SK-N-SH (cell line): ENCODE measurements around the gene TNFRSF17. TPM values are rescaled to one million over a fixed set of nuclear protein-coding genes. Genes with fewer than 3 reads are reported as not detected.
A peak's percentile ranks its signal among the peaks of the same experiment; 100 is the strongest.

Experiments used
- CTCF ChIA-PET: fragments of 300-600, 350-600 bp; formaldehyde crosslinking; extraction: SDS; loops from one replicate; lab custom pipeline; 2021; lab: Yijun Ruan, JAX
- POLR2A ChIA-PET: fragments of 350-600 bp; sonication (Branson Sonifier 250); formaldehyde crosslinking; extraction: SDS; loops from one replicate; lab custom pipeline; 2020; ENCODE audit warnings: antibody characterized with exemption, inconsistent platforms; lab: Yijun Ruan, JAX
- DNase-seq: peaks from one replicate; pipeline ENCODE4 v3.0.0; 2012
- H2AFZ ChIP-seq: fragments of 200-600 bp; sonication (generic); 2 replicates; pipeline ENCODE4 v1.8.1; 2016; ENCODE audit warnings: antibody characterized with exemption, mild to moderate bottlenecking, low read depth
- H3F3A ChIP-seq: fragments of 200-600 bp; sonication (generic); replicated peaks from 2 replicates; pipeline ENCODE3; 2016; ENCODE audit warnings: antibody characterized with exemption, mild to moderate bottlenecking; ENCODE audit not compliant: insufficient read depth
- H3K27ac ChIP-seq, 2 experiments: fragments of 200-500 bp in 1 of 2; fragments of 200-600 bp in 1 of 2; sonication (Bioruptor generic) in 1 of 2; sonication (generic), shearing (Covaris generic) in 1 of 2; 2 replicates each; pipeline versions ENCODE4 v1.5.1 to v1.6.1; 2014 to 2016; ENCODE audit warnings: low read depth in 2 of 2, inconsistent platforms in 1 of 2, low read length in 1 of 2, mild to moderate bottlenecking in 1 of 2, mixed read lengths in 1 of 2
- H3K27me3 ChIP-seq: fragments of 200-600 bp; sonication (generic), shearing (Covaris generic); 2 replicates; pipeline ENCODE4 v1.6.1; 2016; ENCODE audit warnings: mixed run types; ENCODE audit not compliant: insufficient read depth
- H3K36me3 ChIP-seq, 2 experiments: fragments of 200-500 bp in 1 of 2; fragments of 200-600 bp in 1 of 2; sonication (Bioruptor generic) in 1 of 2; sonication (generic) in 1 of 2; replicated peaks in 1 of 2; 2 replicates each; pipeline versions ENCODE3 to v1.5.1; 2014 to 2016; ENCODE audit warnings: low read length in 1 of 2, mild to moderate bottlenecking in 1 of 2; ENCODE audit not compliant: insufficient read depth in 2 of 2, control insufficient read depth in 1 of 2
- H3K4me1 ChIP-seq, 2 experiments: fragments of 200-500 bp in 1 of 2; fragments of 200-600 bp in 1 of 2; sonication (Bioruptor generic) in 1 of 2; sonication (generic), shearing (Covaris generic) in 1 of 2; 2 replicates each; pipeline versions ENCODE4 v1.5.1 to v1.6.1; 2014 to 2016; ENCODE audit warnings: low read depth in 1 of 2, low read length in 1 of 2, mixed run types in 1 of 2; ENCODE audit not compliant: insufficient read depth in 2 of 2, control insufficient read depth in 1 of 2
- H3K4me2 ChIP-seq: fragments of 200-600 bp; sonication (generic), shearing (Covaris generic); 2 replicates; pipeline ENCODE4 v1.6.1; 2017; ENCODE audit warnings: mixed run types
- H3K4me3 ChIP-seq, 2 experiments: fragments of 200-500 bp in 1 of 2; fragments of 200-600 bp in 1 of 2; sonication (Bioruptor generic) in 1 of 2; sonication (generic), shearing (Covaris generic) in 1 of 2; 2 replicates each; pipeline versions ENCODE4 v1.5.1 to v1.8.1; 2014 to 2016; ENCODE audit warnings: low read depth in 2 of 2, inconsistent platforms in 1 of 2, low read length in 1 of 2, mild to moderate bottlenecking in 1 of 2, mixed read lengths in 1 of 2, moderate library complexity in 1 of 2
- H3K79me2 ChIP-seq: fragments of 200-600 bp; sonication (generic); 2 replicates; pipeline ENCODE4 v1.8.1; 2017; ENCODE audit warnings: mild to moderate bottlenecking; ENCODE audit not compliant: insufficient read depth
- H3K9ac ChIP-seq: fragments of 200-600 bp; sonication (generic); 2 replicates; pipeline ENCODE4 v1.6.1; 2017; ENCODE audit warnings: mixed run types
- H3K9me2 ChIP-seq: fragments of 200-600 bp; sonication (generic); 2 replicates; pipeline ENCODE4 v1.6.1; 2017; ENCODE audit warnings: mixed run types
- H3K9me3 ChIP-seq: fragments of 200-600 bp; sonication (generic); 2 replicates; pipeline ENCODE4 v1.6.1; 2017; ENCODE audit warnings: mixed run types, mild to moderate bottlenecking, moderate library complexity
- H4K20me1 ChIP-seq: fragments of 200-600 bp; sonication (generic); 2 replicates; pipeline ENCODE4 v1.6.1; 2017; ENCODE audit warnings: mild to moderate bottlenecking, mixed run types; ENCODE audit not compliant: insufficient read depth
- CHD2 ChIP-seq: fragments of 150-350 bp; IDR thresholded peaks from 2 replicates; pipeline ENCODE4 v1.6.1; 2018; ENCODE audit warnings: low read length; ENCODE audit not compliant: partially characterized antibody
- CTCF ChIP-seq: fragments of 200-600 bp; sonication (generic); IDR thresholded peaks from 2 replicates; pipeline ENCODE4 v1.6.1; 2017; ENCODE audit warnings: antibody characterized with exemption, mild to moderate bottlenecking, moderate library complexity
- FOXJ3 ChIP-seq: sonication (generic); formaldehyde crosslinking; IDR thresholded peaks from 2 replicates; pipeline ENCODE4 v1.5.1; 2020; ENCODE audit warnings: mild to moderate bottlenecking, missing genetic modification reagents
- FOXM1 ChIP-seq: IDR thresholded peaks from 2 replicates; pipeline ENCODE4 v1.4.0; 2012; ENCODE audit warnings: low read depth, mild to moderate bottlenecking
- GABPA ChIP-seq: IDR thresholded peaks from 2 replicates; pipeline ENCODE4 v1.4.0; 2012; ENCODE audit warnings: low read depth, mild to moderate bottlenecking
- JUND ChIP-seq: IDR thresholded peaks from 2 replicates; pipeline ENCODE4 v1.4.0; 2012
- MXI1 ChIP-seq: IDR thresholded peaks from 2 replicates; pipeline ENCODE4 v1.6.1; 2012; ENCODE audit warnings: mild to moderate bottlenecking, low read depth, low read length, improper control_type of control experiment
- POLR2AphosphoS5 ChIP-seq: IDR thresholded peaks from 2 replicates; pipeline ENCODE4 v1.6.1; 2012; ENCODE audit warnings: low read depth, low read length
- RCOR1 ChIP-seq: fragments of 150-350 bp; IDR thresholded peaks from 2 replicates; pipeline ENCODE4 v1.6.1; 2017; ENCODE audit warnings: antibody characterized with exemption, low read length
- SIN3A ChIP-seq: IDR thresholded peaks from 2 replicates; pipeline ENCODE4 v1.6.1; 2012; ENCODE audit warnings: low read depth, mild to moderate bottlenecking, low read length, moderate library complexity, borderline replicate concordance
- TAF1 ChIP-seq: IDR thresholded peaks from 2 replicates; pipeline ENCODE4 v1.6.1; 2012; ENCODE audit warnings: low read depth, mild to moderate bottlenecking, low read length, moderate library complexity, borderline replicate concordance
- TEAD4 ChIP-seq: IDR thresholded peaks from 2 replicates; pipeline ENCODE4 v1.4.0; 2012; ENCODE audit warnings: mild to moderate bottlenecking, borderline replicate concordance; ENCODE audit not compliant: insufficient read depth
- WGBS: methylation state at CpG from one replicate; pipeline ENCODE4 v1.1.6; 2017; ENCODE audit warnings: low lambda C conversion rate; 5-methylcytosine and 5-hydroxymethylcytosine counted together
- polyA plus RNA-seq, 3 experiments: library from polyadenylated mRNA; depleted of rRNA; stranded (reverse); fragments of >200 nt; gene quantifications; 2 replicates each; pipeline ENCODE4 v1.2.3, GENCODE V29; 2012
- TF ChIP-seq, protein P1 (sequence below): IDR thresholded peaks from 2 replicates; pipeline ENCODE4 v1.4.0; 2012; ENCODE audit warnings: low read depth, borderline replicate concordance
- TF ChIP-seq, protein P2 (sequence below): IDR thresholded peaks from 2 replicates; pipeline ENCODE4 v1.4.0; 2012; ENCODE audit warnings: low read depth, borderline replicate concordance

Gene TNFRSF17
- polyA plus RNA-seq, 1 of the 3 experiments (the other 2 are of a cell fraction): not detected

- no peak overlapping the region for H2AFZ ChIP-seq
- 82% methylated on average over 11 of the region's 11 CpGs for WGBS
- H3K9ac ChIP-seq: no peak overlapping the region
- no peaks in the 10 kb centered on the region for H3K27me3 ChIP-seq
- peaks cover 0 to 2% of the 10 kb centered on the region in 2 experiments; a peak in 1 of 4 replicates for H3K4me1 ChIP-seq
- POLR2A ChIA-PET: no interaction called here
- no peak for TF ChIP-seq POLR2AphosphoS5
- peak; percentile 42 for TF ChIP-seq CTCF
- no peaks in the 10 kb centered on the region for H3K9me2 ChIP-seq
- H3K36me3 ChIP-seq: no peaks in the 10 kb centered on the region
- H3K9me3 ChIP-seq: no peaks in the 10 kb centered on the region
- CTCF ChIA-PET: interaction anchor here (0.5 to 3.3 kb wide), 4 partner anchors 13 to 484 kb away, joined by 3 to 27 read pairs (median 4); no protein-coding TSS in a partner anchor
- peaks cover 15% of the 10 kb centered on the region for H3K79me2 ChIP-seq
- no peak overlapping the region for H3K4me3 ChIP-seq
- DNase-seq: no peak
- H4K20me1 ChIP-seq: no peaks in the 10 kb centered on the region
- H3F3A ChIP-seq: peaks cover 4% of the 10 kb centered on the region
- no peak overlapping the region for H3K27ac ChIP-seq
- H3K4me2 ChIP-seq: no peak overlapping the region
These were observed 7.1 kb downstream of the TNFRSF17 start for GRCh38 chr16:11972128-11972527.

- Histone ChIP-seq H3K27ac (no peak overlapping the region), H3K4me2 (no peak overlapping the region), H3K79me2 (peaks cover 25% of the 10 kb centered on the region), H4K20me1 (no peaks in the 10 kb centered on the region), H3F3A (peaks cover 7% of the 10 kb centered on the region), H3K9me3 (no peaks in the 10 kb centered on the region), H3K4me1 (peaks cover 0 to 8% of the 10 kb centered on the region in 2 experiments; a peak in 1 of 4 replicates), H2AFZ (no peak overlapping the region), H3K36me3 (no peaks in the 10 kb centered on the region), H3K4me3 (no peak overlapping the region), H3K27me3 (no peaks in the 10 kb centered on the region), H3K9ac (no peak overlapping the region), H3K9me2 (no peaks in the 10 kb centered on the region)
- POLR2A ChIA-PET: interaction anchor here (0.7 kb wide), 1 partner anchor 9 kb away, joined by 4 read pairs; no protein-coding TSS in a partner anchor
- 94% methylated on average over 5 of the region's 5 CpGs for WGBS
- CTCF ChIA-PET: interaction anchor here (2.1 to 3.3 kb wide), 2 partner anchors 14 to 95 kb away, joined by 6 to 27 read pairs; no protein-coding TSS in a partner anchor
- TF ChIP-seq JUND (no peak), MXI1 (no peak), TAF1 (no peak), POLR2AphosphoS5 (no peak), FOXM1 (no peak), CHD2 (no peak), TEAD4 (no peak), SIN3A (no peak), GABPA (no peak), CTCF (no peak), RCOR1 (no peak), FOXJ3 (CRISPR knock-in tag) (no peak)
- TF ChIP-seq, protein P1, sequence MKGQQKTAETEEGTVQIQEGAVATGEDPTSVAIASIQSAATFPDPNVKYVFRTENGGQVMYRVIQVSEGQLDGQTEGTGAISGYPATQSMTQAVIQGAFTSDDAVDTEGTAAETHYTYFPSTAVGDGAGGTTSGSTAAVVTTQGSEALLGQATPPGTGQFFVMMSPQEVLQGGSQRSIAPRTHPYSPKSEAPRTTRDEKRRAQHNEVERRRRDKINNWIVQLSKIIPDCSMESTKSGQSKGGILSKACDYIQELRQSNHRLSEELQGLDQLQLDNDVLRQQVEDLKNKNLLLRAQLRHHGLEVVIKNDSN: no peak
- TF ChIP-seq, protein P2, sequence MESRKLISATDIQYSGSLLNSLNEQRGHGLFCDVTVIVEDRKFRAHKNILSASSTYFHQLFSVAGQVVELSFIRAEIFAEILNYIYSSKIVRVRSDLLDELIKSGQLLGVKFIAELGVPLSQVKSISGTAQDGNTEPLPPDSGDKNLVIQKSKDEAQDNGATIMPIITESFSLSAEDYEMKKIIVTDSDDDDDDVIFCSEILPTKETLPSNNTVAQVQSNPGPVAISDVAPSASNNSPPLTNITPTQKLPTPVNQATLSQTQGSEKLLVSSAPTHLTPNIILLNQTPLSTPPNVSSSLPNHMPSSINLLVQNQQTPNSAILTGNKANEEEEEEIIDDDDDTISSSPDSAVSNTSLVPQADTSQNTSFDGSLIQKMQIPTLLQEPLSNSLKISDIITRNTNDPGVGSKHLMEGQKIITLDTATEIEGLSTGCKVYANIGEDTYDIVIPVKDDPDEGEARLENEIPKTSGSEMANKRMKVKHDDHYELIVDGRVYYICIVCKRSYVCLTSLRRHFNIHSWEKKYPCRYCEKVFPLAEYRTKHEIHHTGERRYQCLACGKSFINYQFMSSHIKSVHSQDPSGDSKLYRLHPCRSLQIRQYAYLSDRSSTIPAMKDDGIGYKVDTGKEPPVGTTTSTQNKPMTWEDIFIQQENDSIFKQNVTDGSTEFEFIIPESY: no peak
- no peak for DNase-seq
These were observed 8.1 kb downstream of the TNFRSF17 start for GRCh38 chr16:11973070-11973469.
